ENCODE results near the gene TMEM131L. TPM values are rescaled to one million over a fixed set of nuclear protein-coding genes. Genes with fewer than 3 reads are reported as not detected.
A peak's percentile ranks its signal among the peaks of the same experiment; 100 is the strongest.

TMEM131L gene
- total RNA-seq, 1 donor from 2014 or later = 29.8 TPM

DNA sequence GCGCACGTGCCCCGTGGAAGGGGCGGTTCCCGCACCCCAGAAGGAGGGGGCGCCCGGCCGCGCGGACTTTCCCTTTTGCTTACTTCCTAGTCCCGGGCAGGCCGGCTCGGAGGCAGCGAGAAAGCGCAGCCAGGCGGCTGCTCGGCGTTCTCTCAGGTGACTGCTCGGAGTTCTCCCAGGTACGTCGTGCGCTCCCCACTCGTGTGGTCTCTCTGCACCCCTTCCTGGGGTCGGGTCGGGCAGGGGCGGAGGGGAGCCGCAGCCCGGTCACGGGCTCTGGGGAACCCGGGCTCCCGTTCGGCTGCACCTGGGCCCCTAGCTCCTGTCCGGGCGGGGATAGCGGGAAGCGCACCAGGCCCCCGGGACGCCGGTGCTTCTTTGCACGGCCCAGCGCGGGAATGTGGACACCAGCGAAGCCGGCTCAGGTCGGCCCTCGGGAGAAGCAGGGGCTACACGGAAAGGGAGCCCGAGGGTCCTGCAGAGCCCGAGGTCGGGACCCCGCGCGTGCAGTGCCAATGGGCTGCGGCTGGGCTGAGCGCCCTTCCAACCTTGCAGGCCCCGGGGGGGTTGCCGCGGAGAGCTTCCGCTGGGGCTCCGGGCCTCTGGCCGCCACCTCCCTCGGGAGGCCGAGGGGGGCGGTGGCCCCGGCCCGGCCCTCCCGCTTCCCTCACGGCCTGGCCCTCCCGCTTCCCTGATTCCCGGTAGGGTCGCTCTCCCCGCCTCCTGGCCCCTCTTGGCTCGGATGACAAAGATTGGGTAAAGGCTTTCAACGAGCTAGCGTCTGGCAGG is 218.2 kb downstream of the TMEM131L start, which contains the start of gene TLR2:
Gene TLR2 (plus strand): TSS at position 99 of the 789 bp plus-strand sequence. CDS start 18,628 bp downstream, outside the sequence.
- Mint-ChIP-seq H3K4me1 (ENCODE audit: unreplicated experiment) (peaks cover 9% of the 10 kb centered on the region), H3K27ac (ENCODE audit: unreplicated experiment) (no peak within 1 kb of the TSS), H3K4me3 (ENCODE audit: unreplicated experiment) (peak within 1 kb of the TSS; percentile 87), H3K9me3 (ENCODE audit: unreplicated experiment) (peaks cover 4% of the 10 kb centered on the region), H3K27me3 (ENCODE audit: unreplicated experiment) (peaks cover 14% of the 10 kb centered on the region), H3K36me3 (ENCODE audit: low read depth, unreplicated experiment) (peaks cover 13% of the 10 kb centered on the region)
- no peak for TF ChIP-seq CTCF (IDR thresholded peaks at IDR 0.05; ENCODE audit: unreplicated experiment)
- peak; percentile 47 for DNase-seq (ENCODE audit: low spot score)

- Mint-ChIP-seq H3K9me3 (ENCODE audit: unreplicated experiment) (peaks cover 4% of the 10 kb centered on the region), H3K4me1 (ENCODE audit: unreplicated experiment) (peaks cover 9% of the 10 kb centered on the region), H3K27me3 (ENCODE audit: unreplicated experiment) (peaks cover 14% of the 10 kb centered on the region), H3K27ac (ENCODE audit: unreplicated experiment) (no peak overlapping the region), H3K36me3 (ENCODE audit: low read depth, unreplicated experiment) (peaks cover 13% of the 10 kb centered on the region), H3K4me3 (ENCODE audit: unreplicated experiment) (peak overlapping the region; percentile 87)
- DNase-seq (ENCODE audit: low spot score) = no peak
- TF ChIP-seq CTCF (IDR thresholded peaks at IDR 0.05; ENCODE audit: unreplicated experiment) = no peak
Observed at GRCh38 chr4:153684971-153685371, 218.8 kb downstream of the TMEM131L start.

Other genes with a start within 250 kb of the TMEM131L start
- gene MND1, start 121.7 kb upstream of the TMEM131L start, total RNA-seq (ENCODE audit: unreplicated experiment) = 5.5 TPM
- not detected for gene TLR2, start 217.9 kb downstream of the TMEM131L start, total RNA-seq (ENCODE audit: unreplicated experiment)

Data from endothelial cell (in vitro differentiated cells).